ENCODE measurements around the gene NMD3. TPM values are rescaled to one million over a fixed set of nuclear protein-coding genes. Genes with fewer than 3 reads are reported as not detected.

NMD3 gene
- total RNA-seq, 1 donor from 2014 or later, result 64.3 TPM

DNA sequence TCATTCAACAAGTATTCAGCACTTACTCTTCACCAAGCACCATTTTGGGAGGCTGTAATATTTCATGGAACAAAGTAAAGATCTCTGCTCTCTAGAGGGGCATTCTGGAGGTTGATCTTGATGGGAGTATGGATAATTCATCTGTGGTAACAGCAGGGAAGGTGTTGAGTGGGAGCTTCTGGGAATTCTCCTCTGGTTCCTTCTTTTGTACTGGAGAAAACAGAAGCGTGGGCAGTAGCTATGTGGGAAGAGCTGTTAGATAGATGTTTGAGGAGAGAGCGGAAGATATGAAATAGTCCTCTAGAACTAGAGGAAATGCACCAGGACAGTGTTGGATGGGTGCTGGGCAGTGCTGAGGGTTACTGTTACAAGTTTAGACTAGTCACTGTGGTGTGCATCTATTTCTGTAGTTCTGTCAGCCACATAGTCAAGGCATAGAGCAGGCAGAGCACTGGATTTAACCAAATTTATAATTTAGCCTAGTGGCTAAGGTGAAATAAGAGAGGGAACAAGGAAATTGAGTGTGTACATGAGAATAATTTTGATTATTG, 9.6 kb downstream of the NMD3 start:
- DNase-seq (ENCODE audit: low spot score), result no peak

DNA sequence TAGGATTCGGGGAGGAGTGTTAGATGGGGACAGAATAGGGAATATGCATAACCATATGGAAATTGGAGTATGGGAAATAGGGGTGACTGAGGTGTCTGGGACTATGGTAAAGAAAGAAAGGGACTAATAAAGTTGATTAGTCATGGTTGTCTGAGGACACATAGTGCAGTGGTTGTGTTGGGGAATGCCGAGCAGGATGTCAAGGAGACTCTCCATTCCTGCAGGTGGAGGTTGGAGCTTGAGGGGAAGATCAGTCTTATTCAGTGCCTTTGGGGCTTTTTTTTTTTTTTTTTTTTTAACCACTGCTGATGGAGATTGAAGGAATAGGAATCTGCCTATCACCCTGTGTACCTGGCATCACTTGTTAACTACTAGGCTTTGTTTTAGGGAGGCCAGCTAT, 10.8 kb downstream of the NMD3 start:
- DNase-seq (ENCODE audit: low spot score), result no peak

DNA sequence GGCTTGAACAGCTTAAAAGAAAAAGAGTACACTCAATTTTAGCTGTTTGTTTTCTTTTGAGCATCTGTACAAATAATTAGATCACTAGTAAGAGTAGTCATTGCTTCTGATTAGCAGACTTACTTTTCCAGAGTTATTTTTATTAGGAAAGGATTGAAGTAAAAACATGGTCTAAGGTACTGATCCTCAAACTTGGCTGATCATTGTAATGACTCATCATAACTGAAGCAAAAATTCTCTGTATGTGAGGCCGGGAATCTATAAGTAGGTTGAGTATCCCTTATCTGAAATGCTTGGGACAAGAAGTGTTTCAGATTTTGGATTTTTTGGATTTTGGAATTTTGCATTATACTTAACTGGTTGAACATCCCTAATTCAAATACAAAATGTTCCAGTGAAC, 12.4 kb downstream of the NMD3 start:
- DNase-seq (ENCODE audit: low spot score), result no peak

DNA sequence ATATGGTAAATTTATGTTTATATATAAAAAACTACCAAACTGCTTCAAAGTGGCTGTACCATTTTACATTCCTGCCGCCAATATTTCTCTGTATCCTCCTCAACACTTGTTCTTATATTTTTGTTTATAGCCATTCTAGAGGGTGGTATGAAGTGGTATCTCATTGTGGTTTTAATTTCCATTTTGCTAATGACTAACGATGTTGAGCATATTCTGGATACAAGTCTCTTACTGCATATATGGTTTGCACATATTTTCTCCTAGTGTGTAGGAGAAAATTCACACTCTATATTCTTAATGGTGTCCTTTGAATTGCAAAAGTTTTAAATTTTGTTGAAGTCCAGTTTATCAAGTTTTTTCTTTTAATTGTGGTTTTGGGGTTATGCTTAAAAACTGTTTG, 15.1 kb downstream of the NMD3 start:
- DNase-seq (ENCODE audit: low spot score), result no peak

DNA sequence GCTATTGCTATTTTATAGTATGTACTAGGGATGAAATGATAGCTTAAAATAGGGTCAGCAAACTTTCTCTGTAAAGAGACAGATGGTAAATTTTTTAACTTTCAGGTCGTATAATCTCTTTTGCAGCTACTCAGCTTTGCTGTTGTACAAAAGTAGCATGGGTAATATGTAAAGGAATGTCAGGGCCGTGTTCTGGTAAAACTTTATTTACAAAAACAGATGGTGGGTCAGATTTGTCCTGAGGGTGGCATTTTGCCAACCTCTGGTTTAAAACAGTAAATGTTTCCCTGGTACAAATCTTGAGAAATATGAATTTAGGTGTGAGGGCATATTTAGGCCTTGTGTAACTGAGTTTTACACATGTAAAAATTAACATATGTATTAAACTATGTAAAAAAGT, 18.6 kb downstream of the NMD3 start:
- DNase-seq (ENCODE audit: low spot score), result no peak

DNA sequence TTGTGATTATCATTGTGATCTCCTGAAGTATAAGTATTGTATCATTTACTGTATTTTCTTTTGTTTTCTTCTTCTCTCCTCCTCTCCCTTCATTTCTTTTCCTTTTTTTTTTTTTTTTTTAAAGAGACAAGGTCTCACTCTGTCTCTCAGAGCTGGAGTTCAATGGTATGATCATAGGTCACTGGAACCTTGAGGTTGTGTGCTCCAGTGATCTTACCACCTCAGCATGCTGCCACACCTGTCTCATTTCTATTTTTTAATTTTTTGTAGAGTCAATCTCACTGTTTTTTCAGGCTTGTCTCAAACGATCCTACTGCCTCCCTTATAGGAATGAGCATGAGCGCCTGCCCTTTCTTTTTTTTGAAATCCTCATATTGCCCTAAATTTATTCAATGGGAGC, 23.4 kb downstream of the NMD3 start:
- no peak for DNase-seq (ENCODE audit: low spot score)

DNA sequence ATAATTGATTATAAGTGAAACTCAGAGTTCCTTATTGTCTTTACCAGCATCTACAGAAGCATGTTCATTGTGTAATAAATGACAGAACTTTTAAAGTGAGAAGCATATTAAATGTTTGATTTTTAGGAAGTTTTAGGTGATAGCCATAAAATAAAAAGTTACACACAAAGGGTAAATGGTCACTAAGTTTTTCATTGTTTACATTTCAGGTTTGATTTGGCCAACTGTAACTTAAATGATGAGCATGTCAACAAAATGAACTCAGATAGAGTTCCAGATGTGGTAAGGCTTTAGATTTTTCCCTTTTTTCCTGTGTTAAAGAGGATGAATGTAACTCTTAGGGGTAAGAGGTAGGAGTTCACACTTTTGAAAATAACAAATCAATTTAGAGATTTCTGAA, 25.9 kb downstream of the NMD3 start:
- DNase-seq (ENCODE audit: low spot score), result no peak

DNA sequence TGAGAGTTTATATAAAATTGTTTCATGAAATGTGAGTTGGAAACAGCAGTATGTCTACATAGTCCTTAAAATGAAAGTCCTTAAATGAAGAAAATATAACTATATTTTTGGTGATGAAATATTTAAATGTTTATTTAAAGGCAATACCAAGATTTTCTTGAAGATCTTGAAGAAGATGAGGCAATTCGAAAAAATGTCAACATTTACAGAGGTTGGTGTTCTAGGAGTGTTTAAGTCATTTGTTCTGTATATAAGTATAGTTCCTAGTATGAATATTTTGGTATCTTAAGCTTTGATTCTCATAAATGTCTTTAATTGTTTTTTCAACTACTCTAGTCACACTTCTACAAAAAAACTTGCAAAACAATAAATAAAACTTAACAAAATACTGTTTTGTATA, 29.0 kb downstream of the NMD3 start:
- DNase-seq (ENCODE audit: low spot score), result no peak

DNA sequence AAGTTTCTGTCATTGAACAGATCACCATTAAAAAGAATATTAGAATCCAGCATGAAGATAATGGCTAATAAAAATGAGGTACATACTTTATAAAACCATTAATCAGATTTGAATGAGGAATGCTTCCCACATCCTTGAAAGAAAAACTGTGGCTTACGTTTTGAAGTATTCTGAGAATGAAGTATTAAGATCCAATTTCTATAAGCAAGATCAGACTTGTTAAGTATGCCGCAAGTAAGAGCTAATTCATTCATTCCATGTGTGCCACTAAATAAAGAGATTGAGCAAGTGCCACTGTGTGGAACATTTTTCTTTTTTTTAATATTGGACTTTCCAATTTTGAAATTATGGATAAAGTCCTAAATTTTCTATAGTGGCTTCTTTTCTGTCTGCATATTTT, 30.6 kb downstream of the NMD3 start:
- no peak for DNase-seq (ENCODE audit: low spot score)

DNA sequence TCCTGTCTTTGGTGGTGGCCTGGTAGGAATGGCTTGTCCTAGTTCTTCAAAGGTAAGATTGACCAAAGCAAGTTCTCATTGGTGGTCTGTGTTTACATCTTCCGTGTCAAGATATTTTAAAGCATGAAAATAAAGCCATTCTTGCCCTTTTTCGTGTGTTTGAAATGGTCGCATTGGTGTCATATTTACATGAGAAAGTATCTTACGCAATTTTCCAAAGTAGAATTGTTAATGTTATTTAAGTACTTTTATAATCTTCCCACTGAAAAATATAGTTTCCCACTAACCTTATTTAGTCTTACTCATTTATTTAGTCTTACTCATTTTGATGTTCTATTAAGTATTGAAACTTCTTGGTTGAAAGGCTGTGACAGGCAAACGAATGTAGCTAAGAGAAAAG, 31.0 kb downstream of the NMD3 start:
- no peak for DNase-seq (ENCODE audit: low spot score)

DNA sequence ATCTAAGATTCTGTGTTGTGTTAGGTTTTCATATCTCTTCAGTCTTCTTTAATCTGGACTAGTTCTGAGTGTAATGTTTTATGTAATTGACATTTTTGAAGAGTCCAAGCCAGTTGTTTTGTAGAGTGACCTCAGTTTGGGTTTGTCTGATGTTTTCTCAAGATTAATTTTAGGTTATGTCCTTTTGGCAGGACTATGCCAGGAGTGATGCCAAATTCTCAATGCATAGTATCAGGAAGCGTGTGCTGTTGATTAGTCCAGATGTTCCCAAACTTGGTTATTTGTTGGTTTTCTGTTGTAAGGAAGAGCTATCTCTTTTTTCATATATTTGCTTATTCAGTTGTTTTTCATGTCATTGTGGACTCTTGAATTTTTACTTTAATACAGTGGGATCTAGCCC, 32.6 kb downstream of the NMD3 start:
- no peak for DNase-seq (ENCODE audit: low spot score)

DNA sequence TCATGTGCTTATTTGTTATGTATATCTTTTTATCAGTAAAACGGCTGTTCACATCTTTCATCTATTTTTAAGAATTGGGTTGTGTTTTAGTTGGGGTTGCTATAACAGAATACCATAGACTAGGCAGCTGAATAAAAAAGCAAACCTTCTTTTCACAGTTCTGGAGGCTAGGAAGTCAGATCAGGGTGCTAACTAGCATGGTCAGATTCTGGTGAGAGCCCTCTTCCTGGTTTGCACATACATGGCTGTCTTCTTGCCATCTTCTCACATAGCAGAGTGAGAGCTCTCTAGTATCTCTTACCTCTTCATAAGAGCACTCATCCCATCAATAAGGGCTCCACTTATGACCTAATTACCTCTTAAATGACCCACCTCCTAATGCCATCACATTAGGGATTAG, 33.8 kb downstream of the NMD3 start:
- DNase-seq (ENCODE audit: low spot score), result no peak

DNA sequence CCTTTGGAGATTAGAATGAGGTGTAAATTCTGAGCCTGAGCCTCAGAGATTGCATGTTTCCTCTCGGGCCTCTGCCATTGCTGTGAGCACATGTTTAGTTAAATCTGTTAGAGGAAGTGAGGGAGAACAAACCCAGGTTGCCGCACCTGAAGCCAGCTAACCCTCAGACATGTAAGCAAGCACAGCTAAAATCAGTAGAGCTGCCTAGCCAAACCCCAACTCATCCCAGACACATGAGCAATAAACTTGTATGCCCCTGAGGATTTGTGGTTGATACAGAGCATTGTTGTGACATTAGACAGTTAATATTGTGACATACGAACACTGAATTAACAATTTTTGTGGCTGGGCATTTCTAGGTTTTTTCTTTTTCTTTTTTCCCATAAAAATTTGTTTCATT, 41.9 kb downstream of the NMD3 start:
- no peak for DNase-seq (ENCODE audit: low spot score)

DNA sequence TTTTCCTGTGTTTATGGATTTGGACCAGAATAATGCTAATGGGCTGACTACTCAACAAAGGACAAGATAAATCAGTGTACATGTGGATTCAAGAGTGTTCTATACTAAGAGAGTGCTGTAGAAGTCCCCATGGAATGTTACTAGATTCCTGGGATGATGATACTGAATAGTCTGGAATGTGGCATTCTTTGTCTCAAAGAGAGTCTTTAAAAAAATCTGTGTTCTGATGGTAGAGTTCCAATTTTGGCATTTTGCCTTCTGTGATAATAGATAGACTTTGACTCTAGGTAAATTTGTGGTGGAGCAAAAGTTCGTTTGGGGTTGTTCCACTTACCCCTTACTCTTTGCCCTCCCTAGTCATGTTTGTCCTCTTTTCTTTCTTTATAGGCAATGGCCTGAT, 43.7 kb downstream of the NMD3 start:
- no peak for DNase-seq (ENCODE audit: low spot score)

DNA sequence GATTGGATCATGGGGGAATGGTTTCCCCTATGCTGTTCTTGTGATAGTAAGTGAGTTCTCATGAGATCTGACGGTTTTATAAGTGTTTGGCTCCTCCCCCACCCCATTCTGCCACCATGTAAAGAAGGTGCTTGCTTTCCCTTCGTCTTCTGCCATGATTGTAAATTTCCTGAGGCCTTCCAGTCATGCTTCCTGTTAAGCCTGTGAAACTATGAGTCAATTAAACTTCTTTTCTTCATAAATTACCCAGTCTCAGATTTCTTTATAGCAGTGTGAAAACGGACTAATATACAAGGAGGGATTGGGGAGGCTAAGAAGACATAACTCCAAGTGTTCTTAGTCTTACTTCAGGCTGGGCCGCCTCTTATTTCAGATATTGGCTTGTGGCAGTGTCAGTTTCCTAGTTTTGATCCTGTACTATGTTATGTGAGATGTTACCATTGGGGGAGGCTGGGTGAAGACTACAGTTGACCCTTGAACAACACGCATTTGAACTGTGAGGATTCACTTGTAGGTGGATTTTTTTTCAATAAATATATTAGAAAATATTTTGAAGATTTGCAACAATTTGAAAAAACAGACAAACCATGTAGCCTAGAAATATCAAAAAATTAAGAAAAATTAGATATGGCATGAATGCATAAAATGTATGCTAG, 44.9 kb downstream of the NMD3 start:
- DNase-seq (ENCODE audit: low spot score), result no peak

DNA sequence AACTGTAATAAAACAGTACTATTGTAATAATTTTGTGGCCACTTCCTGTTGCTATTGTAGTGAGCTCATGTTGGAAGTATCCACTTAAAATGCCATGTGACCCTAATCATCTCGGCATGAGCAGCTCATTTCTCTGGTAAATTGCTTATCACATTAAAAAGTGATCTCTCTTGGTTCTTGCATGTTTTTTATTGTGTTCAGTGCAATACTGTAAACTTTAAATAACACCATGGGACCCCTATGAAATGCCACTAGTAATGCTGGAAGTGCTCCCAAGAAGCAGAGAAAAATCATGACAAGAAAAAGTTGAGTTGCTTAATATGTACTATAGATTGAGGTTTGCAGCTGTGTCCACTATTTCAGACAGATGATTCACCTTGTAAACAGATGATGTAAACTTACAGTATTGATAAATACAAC, 45.6 kb downstream of the NMD3 start:
- peak; percentile 15 for DNase-seq (ENCODE audit: low spot score)

DNA sequence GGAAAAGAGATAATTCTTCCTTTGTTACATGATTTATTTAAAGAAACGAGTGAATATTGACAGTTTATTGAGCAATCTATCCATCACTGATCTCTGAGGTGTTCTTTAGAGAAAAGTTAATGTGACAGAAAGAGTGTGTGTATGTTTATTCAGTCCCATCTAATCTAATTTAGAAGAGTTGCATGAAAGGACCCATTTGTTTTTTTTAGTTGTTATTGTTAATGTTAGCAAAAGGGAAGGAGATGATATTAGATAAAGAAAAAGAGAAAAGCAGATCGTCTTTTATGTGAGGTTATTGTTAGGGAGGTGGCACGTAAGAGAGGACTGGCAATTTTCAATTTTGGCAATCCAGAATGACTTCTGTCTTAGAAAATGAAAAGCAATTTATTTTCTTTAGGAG, 46.5 kb downstream of the NMD3 start:
- DNase-seq (ENCODE audit: low spot score), result no peak

DNA sequence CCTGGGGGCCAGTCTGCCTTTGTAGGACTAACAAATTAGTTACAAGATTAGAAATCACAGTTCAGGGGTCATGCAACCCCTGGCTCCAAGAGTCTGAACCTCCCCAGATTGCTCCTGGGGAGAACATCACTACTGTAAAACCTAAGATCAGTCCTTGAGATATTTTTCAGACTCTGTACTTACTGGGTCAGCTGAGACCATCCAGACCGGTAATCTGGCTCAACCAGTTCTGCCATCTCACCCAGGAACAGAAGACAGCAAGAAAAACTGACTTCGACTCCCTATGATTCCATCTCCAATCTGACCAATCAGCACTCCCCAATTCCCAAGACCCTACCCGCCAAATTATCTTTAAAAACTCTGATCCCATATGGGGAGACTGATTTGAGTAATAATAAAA, 47.5 kb downstream of the NMD3 start:
- peak; percentile 7 for DNase-seq (ENCODE audit: low spot score)

DNA sequence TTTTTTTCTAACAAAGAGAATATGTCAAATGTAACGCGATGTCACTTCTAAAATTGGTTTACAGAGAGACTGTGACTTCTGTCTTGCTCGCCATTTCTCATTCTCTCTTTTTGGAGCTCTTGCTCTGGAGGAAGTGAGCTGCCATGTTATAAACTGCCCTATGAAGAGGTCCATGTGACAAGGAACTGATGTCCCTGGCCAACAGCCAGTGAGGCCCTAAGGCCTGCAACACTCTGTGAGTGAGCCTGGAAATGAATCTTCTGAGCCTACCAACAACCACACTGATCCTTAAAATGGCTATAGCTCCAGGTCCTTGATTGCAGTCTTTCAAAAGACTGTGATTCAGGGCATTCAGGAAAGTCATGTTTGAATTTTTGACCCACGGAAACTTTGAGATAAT, 49.9 kb downstream of the NMD3 start:
- no peak for DNase-seq (ENCODE audit: low spot score)

DNA sequence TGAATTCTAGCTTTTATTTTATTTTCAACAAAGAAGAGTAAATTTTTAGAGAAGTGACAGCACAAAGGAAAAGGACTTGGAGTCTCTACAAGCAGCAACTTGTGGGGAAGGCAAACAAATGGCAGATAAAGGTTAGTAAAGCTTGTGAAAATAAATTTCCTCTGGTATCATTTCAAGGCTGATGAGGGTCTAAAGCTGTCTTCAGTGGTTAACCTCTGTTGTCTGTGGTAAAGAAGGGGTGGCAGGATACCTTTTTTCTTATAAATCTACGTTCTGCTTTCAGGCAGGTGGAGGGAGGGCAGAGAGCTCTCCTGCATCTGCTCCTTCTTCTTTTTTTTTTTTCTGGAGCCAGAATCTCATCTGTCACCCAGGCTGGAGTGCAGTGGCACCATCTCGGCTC, 50.5 kb downstream of the NMD3 start:
- no peak for DNase-seq (ENCODE audit: low spot score)

DNA sequence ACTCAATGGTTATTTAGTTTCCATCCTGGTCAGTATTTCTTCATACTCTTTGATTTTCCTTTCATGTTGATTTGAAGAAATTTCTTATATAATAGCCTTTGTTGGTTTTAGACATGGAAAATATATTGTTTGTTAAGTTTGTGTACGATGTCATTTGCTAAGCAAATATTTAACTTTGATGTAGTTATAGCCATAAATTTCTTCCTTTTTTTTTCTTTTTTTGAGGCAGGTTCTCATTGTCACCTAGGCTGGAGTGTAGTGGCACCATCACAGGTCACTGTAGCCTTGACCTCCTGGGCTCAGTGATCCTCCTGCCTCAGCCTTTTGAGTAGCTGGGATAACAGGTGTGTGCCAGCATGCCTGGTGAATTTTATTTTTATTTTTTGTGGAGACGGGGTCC, 51.4 kb downstream of the NMD3 start:
- DNase-seq (ENCODE audit: low spot score), result no peak

DNA sequence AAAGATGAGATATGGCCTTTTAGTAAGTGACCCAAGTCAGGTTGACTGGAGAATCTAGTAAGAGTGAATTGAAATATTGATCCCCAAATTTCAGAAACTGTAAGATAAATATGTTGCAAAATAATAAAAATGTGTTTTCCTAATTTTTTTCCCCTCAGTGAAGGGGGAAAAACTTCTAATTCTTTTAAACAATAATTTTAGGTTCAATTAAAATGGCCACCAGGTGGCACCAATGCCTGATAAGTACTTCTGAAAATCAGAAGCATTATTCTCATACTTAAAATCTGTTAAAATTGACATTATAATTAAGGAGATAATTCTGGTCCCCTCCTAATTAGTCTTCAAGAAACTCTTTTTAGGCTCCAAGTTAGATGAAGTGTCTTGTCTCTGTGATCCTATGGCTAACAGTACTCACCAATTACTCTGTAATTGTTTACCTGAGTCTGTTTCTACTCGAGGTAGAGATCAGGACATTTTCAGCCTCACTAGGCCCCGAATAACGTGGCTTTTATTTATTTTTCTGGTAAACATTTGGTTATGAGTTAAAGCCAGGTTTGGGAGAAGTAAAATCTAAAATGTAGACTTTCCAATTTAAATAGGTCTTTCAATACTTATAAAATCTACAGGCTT, 52.6 kb downstream of the NMD3 start:
- DNase-seq (ENCODE audit: low spot score), result peak; percentile 39

DNA sequence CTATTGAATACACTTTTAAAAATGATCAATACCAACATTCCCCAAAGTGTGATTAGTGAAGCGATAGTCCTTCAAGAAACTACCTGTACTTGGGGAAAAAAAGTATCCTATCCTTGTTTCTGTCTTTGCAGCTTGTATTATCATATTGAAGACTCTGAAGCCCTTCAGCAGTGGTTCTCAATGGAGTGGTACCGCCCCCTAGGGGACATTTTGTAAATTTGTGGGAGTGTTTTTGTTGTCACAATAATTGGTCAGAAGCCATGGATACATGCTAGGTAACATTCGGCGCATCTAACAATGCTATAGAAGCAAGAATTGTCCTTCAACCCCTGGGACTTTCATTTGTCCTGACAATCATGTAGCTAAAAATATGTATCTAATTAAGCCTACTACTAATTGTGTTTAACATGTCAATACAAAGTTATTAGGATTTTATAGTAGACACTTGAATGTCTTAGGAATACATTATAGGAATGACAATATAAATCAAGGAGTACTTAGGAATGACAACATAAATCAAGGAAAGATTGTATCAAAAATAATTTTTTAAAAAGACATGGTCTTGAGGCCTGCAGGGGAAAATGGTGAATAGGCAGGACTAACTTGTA, 53.7 kb downstream of the NMD3 start:
- peak; percentile 9 for DNase-seq (ENCODE audit: low spot score)

Measured in umbilical cord (tissue), 2 donors.